ENCODE measurements around the gene ACOT13. TPM values are rescaled to one million over a fixed set of nuclear protein-coding genes. Genes with fewer than 3 reads are reported as not detected.

ACOT13 gene
- total and polyA plus RNA-seq, 2 of the 8 experiments (the other 6 are each of a cell fraction or from before 2014, with no cell fraction given) = 27.6 to 40.6 TPM

- no peak for TF ChIP-seq CHD7 (IDR thresholded peaks at IDR 0.05; ENCODE audit: insufficient replicate concordance, low read length)
- no peak for TF ChIP-seq POLR2A (IDR thresholded peaks at IDR 0.05; ENCODE audit: control extremely low read depth in 1 of 2, low read depth in 2 of 2, low read length in 2 of 2)
These were observed 35.2 kb upstream of the ACOT13 start (continued) for GRCh38 chr6:24631671-24632070.
